ENCODE data around the gene CABYR. TPM values are rescaled to one million over a fixed set of nuclear protein-coding genes. Genes with fewer than 3 reads are reported as not detected.

The CABYR gene
- total and polyA plus RNA-seq, 2 of the 8 experiments (the other 6 are each of a cell fraction or from before 2014, with no cell fraction given): 14.5 to 18.8 TPM

DNA sequence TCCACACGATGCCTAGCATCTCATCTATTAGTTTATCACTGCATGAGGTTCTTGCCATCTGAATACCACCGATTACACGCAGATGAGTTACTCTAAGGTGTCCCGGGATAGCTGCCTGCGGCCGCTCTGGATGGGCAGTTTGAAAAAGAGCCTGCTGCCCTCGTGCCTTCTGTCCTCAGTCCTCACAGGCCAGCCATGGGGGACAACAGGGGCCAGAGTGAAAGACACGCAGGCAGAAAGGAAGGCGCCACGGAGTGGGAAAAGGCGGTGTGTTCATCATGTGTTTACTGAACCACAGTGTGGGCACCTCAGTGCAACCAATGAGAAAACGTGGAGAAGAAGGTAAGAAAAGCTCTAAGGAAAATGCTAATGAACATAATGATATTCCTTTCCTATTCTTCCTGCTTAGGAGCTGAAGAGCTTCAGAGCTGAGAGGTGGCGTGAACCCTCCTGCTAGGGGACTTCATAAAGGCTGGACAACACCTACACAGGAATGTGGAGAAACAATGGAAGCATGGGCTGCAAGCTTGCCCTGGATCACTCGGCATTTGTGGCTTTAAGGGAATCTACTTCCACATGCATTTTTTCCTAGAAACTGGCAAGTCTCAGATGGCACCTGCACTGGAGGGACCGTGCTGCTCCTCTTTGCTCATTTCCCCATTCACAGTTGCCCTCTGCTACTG, 50.9 kb downstream of the CABYR start:
- H3K4ac ChIP-seq (replicated peaks; ENCODE audit: insufficient read length, low read depth, low read length): no peak overlapping the region
- no peaks in the 10 kb centered on the region for H3K79me2 ChIP-seq (ENCODE audit: control insufficient read depth in 1 of 2, insufficient read depth in 2 of 2, low read length in 2 of 2)
- H3K27ac ChIP-seq (ENCODE audit: low read depth, low read length): 0 out of 2 replicates have a peak overlapping the region, but pooled peaks have one; percentile 24
- DNase-seq (ENCODE audit: low read depth in 1 of 2, low spot score in 2 of 2) (no peak), FAIRE-seq (no peak)
- no peaks in the 10 kb centered on the region for H4K20me1 ChIP-seq (replicated peaks in 1 of 2; ENCODE audit: control insufficient read depth in 1 of 2, insufficient read depth in 2 of 2, low read length in 2 of 2)
- no peaks in the 10 kb centered on the region for H3K23me2 ChIP-seq (ENCODE audit: low read depth, low read length)
- H3K9ac ChIP-seq (replicated peaks in 1 of 4; ENCODE audit: extremely low read depth in 1 of 4, low read depth in 3 of 4, low read length in 3 of 4): no peak overlapping the region
- ChIA-PET CTCF (ENCODE audit: partially characterized antibody) (interaction anchor here (1.6 to 4.1 kb wide), 2 partner anchors 13 to 30 kb away, joined by 6 to 29 read pairs; no protein-coding TSS in a partner anchor), POLR2A (ENCODE audit: partially characterized antibody) (interaction anchor here (3.0 kb wide), 1 partner anchor 51 kb away, joined by 10 read pairs; the partner anchor contains the start of gene CABYR)
- 89% methylated on average over 15 of the region's 15 CpGs; no CpG with 5 or more reads in 1 of the 2 experiments for WGBS, 2 experiments (ENCODE audit: extremely low coverage in 1 of 2, insufficient coverage in 1 of 2, insufficient read length in 1 of 2, insufficient replicate concordance in 2 of 2, low coverage in 1 of 2, low lambda C conversion rate in 2 of 2, missing lambda C conversion rate in 1 of 2)
- H2AFZ ChIP-seq (ENCODE audit: low read length): no peak overlapping the region
- no peaks in the 10 kb centered on the region for H3K27me3 ChIP-seq (replicated peaks in 1 of 4; ENCODE audit: control insufficient read depth in 3 of 4, extremely low read depth in 1 of 4, insufficient read depth in 3 of 4, low read length in 3 of 4)
- no peak overlapping the region for H2BK120ac ChIP-seq (replicated peaks; ENCODE audit: low read depth, low read length)
- 0 out of 2 replicates have a peak, but pooled peaks cover 2% of the 10 kb centered on the region for H3K79me1 ChIP-seq (ENCODE audit: low read depth, low read length)
- no peak overlapping the region for H4K91ac ChIP-seq (replicated peaks; ENCODE audit: insufficient read length, low read length)
- no peak for TF ChIP-seq SIRT6 (IDR thresholded peaks at IDR 0.05; ENCODE audit: low read length)
- no peak for TF ChIP-seq YY1 (IDR thresholded peaks at IDR 0.05; ENCODE audit: low read depth, low read length)
- TF ChIP-seq TCF12 (IDR thresholded peaks at IDR 0.05; ENCODE audit: low read depth, low read length): no peak
- TF ChIP-seq BCL11A (IDR thresholded peaks at IDR 0.05; ENCODE audit: low read depth in 2 of 2, low read length in 2 of 2): no peak
- no peak overlapping the region for H2AK5ac ChIP-seq (ENCODE audit: low read depth, low read length)
- H3K23ac ChIP-seq (ENCODE audit: insufficient read length): no peak overlapping the region
- no peak overlapping the region for H3K4me2 ChIP-seq (ENCODE audit: insufficient read depth in 1 of 2, low read depth in 2 of 2, low read length in 2 of 2)
- H3K4me3 ChIP-seq (ENCODE audit: extremely low read depth in 1 of 4, insufficient read depth in 2 of 4, low read depth in 3 of 4, low read length in 4 of 4): no peak overlapping the region
- no peak overlapping the region for H2BK15ac ChIP-seq (ENCODE audit: low read length)
- no peak overlapping the region for H4K5ac ChIP-seq (ENCODE audit: insufficient read length, low read depth, low read length)
- no peak overlapping the region for H3K56ac ChIP-seq (replicated peaks; ENCODE audit: insufficient read length, low read depth, low read length)
- H3K18ac ChIP-seq (ENCODE audit: extremely low read depth, low read length): no peak overlapping the region
- no peaks in the 10 kb centered on the region for H3K9me3 ChIP-seq (ENCODE audit: insufficient read depth in 2 of 2, low read depth in 1 of 2, low read length in 1 of 2)
- H3K36me3 ChIP-seq (ENCODE audit: control insufficient read depth in 2 of 4, insufficient read depth in 4 of 4, low read length in 3 of 4): peaks cover 0 to 3% (median 0%) of the 10 kb centered on the region in 4 experiments; a peak in 2 of 8 replicates
- peak overlapping the region; percentile 62 for H4K8ac ChIP-seq (ENCODE audit: extremely low read depth, insufficient read depth, low read length)
- no peak overlapping the region for H2BK12ac ChIP-seq (ENCODE audit: low read depth, low read length)
- H3K14ac ChIP-seq (ENCODE audit: insufficient read length): no peak overlapping the region
- H2BK20ac ChIP-seq (ENCODE audit: low read length): no peak overlapping the region
- 0 out of 2 replicates have a peak overlapping the region, but pooled peaks have one; percentile 11 for H2BK5ac ChIP-seq (ENCODE audit: low read depth, low read length)
- H3K4me1 ChIP-seq (replicated peaks in 1 of 4; ENCODE audit: control insufficient read depth in 3 of 4, insufficient read depth in 4 of 4, low read length in 3 of 4): 0 out of 7 replicates have a peak, but pooled peaks cover 0 to 2% (median under 1%) of the 10 kb centered on the region in 4 experiments

All from H1 (cell line).